ENCODE results near the gene CLDND2. TPM values are rescaled to one million over a fixed set of nuclear protein-coding genes. Genes with fewer than 3 reads are reported as not detected.
"Not testable (repeated sequence)": the region's sequence is repeated elsewhere in the genome, so short reads cannot be mapped to it uniquely, and the experiment has no call there.

Gene CLDND2
- polyA plus RNA-seq, 4 donors: 0.25 to 4.1 (median 2.0) TPM; not detected in 1

GRCh38 chr19:51402117-51402516 is 33.3 kb upstream of the CLDND2 start:
- Histone ChIP-seq H3K36me3 (ENCODE audit: control insufficient read depth in 3 of 3, insufficient read depth in 2 of 3, low read depth in 1 of 3, low read length in 3 of 3) (peaks cover 0 to 6% (median 0%) of the 10 kb centered on the region in 3 donors), H3K27ac (ENCODE audit: low read depth in 1 of 3, low read length in 2 of 3) (no peak overlapping the region), H3K27me3 (ENCODE audit: control insufficient read depth in 3 of 3, insufficient read depth in 3 of 3, low read length in 3 of 3) (no peaks in the 10 kb centered on the region), H3K4me1 (ENCODE audit: control insufficient read depth in 3 of 3, insufficient read depth in 2 of 3, low read depth in 1 of 3, low read length in 2 of 3) (no peaks in the 10 kb centered on the region), H3K4me3 (ENCODE audit: low read depth in 1 of 3, low read length in 3 of 3) (no peak overlapping the region), H3K9me3 (ENCODE audit: control insufficient read depth in 2 of 2, insufficient read depth in 1 of 2, low read depth in 1 of 2, low read length in 1 of 2) (peaks cover 5 to 27% of the 10 kb centered on the region in 2 donors)
- DNase-seq (no peak), FAIRE-seq (no peak)
- 95 to 98% (median 96%) methylated on average over 9 of the region's 9 CpGs for WGBS, 3 donors

- H3K4me1 ChIP-seq (ENCODE audit: control insufficient read depth in 3 of 3, insufficient read depth in 2 of 3, low read depth in 1 of 3, low read length in 2 of 3); FAIRE-seq; H3K36me3 ChIP-seq (ENCODE audit: control insufficient read depth in 3 of 3, insufficient read depth in 2 of 3, low read depth in 1 of 3, low read length in 3 of 3); DNase-seq; H3K4me3 ChIP-seq (ENCODE audit: low read depth in 1 of 3, low read length in 3 of 3); H3K27ac ChIP-seq (ENCODE audit: low read depth in 1 of 3, low read length in 2 of 3); H3K27me3 ChIP-seq (ENCODE audit: control insufficient read depth in 3 of 3, insufficient read depth in 3 of 3, low read length in 3 of 3): not testable (repeated sequence)
- peaks cover 5 to 27% of the 10 kb centered on the region in 2 donors for H3K9me3 ChIP-seq (ENCODE audit: control insufficient read depth in 2 of 2, insufficient read depth in 1 of 2, low read depth in 1 of 2, low read length in 1 of 2)
- 86 to 90% (median 88%) methylated on average over 7 of the region's 7 CpGs for WGBS, 3 donors
Observed at GRCh38 chr19:51399936-51400335, 31.1 kb upstream of the CLDND2 start.

- DNase-seq (no peak), FAIRE-seq (no peak)
- 95% methylated on average over 5 of the region's 5 CpGs for WGBS, 3 donors
- H3K4me3 ChIP-seq (ENCODE audit: low read depth in 1 of 3, low read length in 3 of 3): no peak overlapping the region
- no peaks in the 10 kb centered on the region for H3K27me3 ChIP-seq (ENCODE audit: control insufficient read depth in 3 of 3, insufficient read depth in 3 of 3, low read length in 3 of 3)
- H3K9me3 ChIP-seq (ENCODE audit: control insufficient read depth in 2 of 2, insufficient read depth in 1 of 2, low read depth in 1 of 2, low read length in 1 of 2): peaks cover 5 to 24% of the 10 kb centered on the region in 2 donors
- H3K4me1 ChIP-seq (ENCODE audit: control insufficient read depth in 3 of 3, insufficient read depth in 2 of 3, low read depth in 1 of 3, low read length in 2 of 3): peaks cover 2 to 5% (median 3%) of the 10 kb centered on the region in 3 donors
- peaks cover 0 to 6% (median 0%) of the 10 kb centered on the region in 3 donors for H3K36me3 ChIP-seq (ENCODE audit: control insufficient read depth in 3 of 3, insufficient read depth in 2 of 3, low read depth in 1 of 3, low read length in 3 of 3)
- H3K27ac ChIP-seq (ENCODE audit: low read depth in 1 of 3, low read length in 2 of 3): no peak overlapping the region
Observed at GRCh38 chr19:51399231-51399630, 30.4 kb upstream of the CLDND2 start.

- Histone ChIP-seq H3K36me3 (ENCODE audit: control insufficient read depth in 3 of 3, insufficient read depth in 2 of 3, low read depth in 1 of 3, low read length in 3 of 3) (no peaks in the 10 kb centered on the region), H3K27ac (ENCODE audit: low read depth in 1 of 3, low read length in 2 of 3) (no peak overlapping the region), H3K27me3 (ENCODE audit: control insufficient read depth in 3 of 3, insufficient read depth in 3 of 3, low read length in 3 of 3) (no peaks in the 10 kb centered on the region), H3K4me3 (ENCODE audit: low read depth in 1 of 3, low read length in 3 of 3) (no peak overlapping the region), H3K4me1 (ENCODE audit: control insufficient read depth in 3 of 3, insufficient read depth in 2 of 3, low read depth in 1 of 3, low read length in 2 of 3) (peaks cover 2 to 8% (median 3%) of the 10 kb centered on the region in 3 donors), H3K9me3 (ENCODE audit: control insufficient read depth in 2 of 2, insufficient read depth in 1 of 2, low read depth in 1 of 2, low read length in 1 of 2) (peaks cover 3 to 14% of the 10 kb centered on the region in 2 donors)
- DNase-seq (peak in 1 of 2 donors; percentile 38), FAIRE-seq (no peak)
- 48 to 51% (median 50%) methylated on average over 7 of the region's 7 CpGs for WGBS, 3 donors
Observed at GRCh38 chr19:51398096-51398704, 29.4 kb upstream of the CLDND2 start.

GRCh38 chr19:51397453-51397852 is 28.6 kb upstream of the CLDND2 start:
- WGBS, 3 donors: 66 to 87% (median 87%) methylated on average over 9 of the region's 9 CpGs

GRCh38 chr19:51396175-51396574 is 27.4 kb upstream of the CLDND2 start:
- H3K9me3 ChIP-seq (ENCODE audit: control insufficient read depth in 2 of 2, insufficient read depth in 1 of 2, low read depth in 1 of 2, low read length in 1 of 2): peaks cover 0 to under 1% of the 10 kb centered on the region in 2 donors
- 97 to 100% (median 97%) methylated on average over 2 of the region's 2 CpGs for WGBS, 3 donors
- FAIRE-seq: no peak

More at GRCh38 chr19:51397453-51397852, 28.6 kb upstream of the CLDND2 start:
- not testable (repeated sequence) for H3K9me3 ChIP-seq (ENCODE audit: control insufficient read depth in 2 of 2, insufficient read depth in 1 of 2, low read depth in 1 of 2, low read length in 1 of 2); FAIRE-seq; H3K27ac ChIP-seq (ENCODE audit: low read depth in 1 of 3, low read length in 2 of 3); H3K36me3 ChIP-seq (ENCODE audit: control insufficient read depth in 3 of 3, insufficient read depth in 2 of 3, low read depth in 1 of 3, low read length in 3 of 3); DNase-seq; H3K4me3 ChIP-seq (ENCODE audit: low read depth in 1 of 3, low read length in 3 of 3); H3K4me1 ChIP-seq (ENCODE audit: control insufficient read depth in 3 of 3, insufficient read depth in 2 of 3, low read depth in 1 of 3, low read length in 2 of 3); H3K27me3 ChIP-seq (ENCODE audit: control insufficient read depth in 3 of 3, insufficient read depth in 3 of 3, low read length in 3 of 3)

GRCh38 chr19:51394050-51394836 is 25.4 kb upstream of the CLDND2 start:
- Histone ChIP-seq H3K27ac (ENCODE audit: low read depth in 1 of 3, low read length in 2 of 3) (peak overlapping the region; percentile 15 to 80 (median 73)), H3K9me3 (ENCODE audit: control insufficient read depth in 2 of 2, insufficient read depth in 1 of 2, low read depth in 1 of 2, low read length in 1 of 2) (no peaks in the 10 kb centered on the region), H3K4me1 (ENCODE audit: control insufficient read depth in 3 of 3, insufficient read depth in 2 of 3, low read depth in 1 of 3, low read length in 2 of 3) (peaks cover 2 to 11% (median 3%) of the 10 kb centered on the region in 3 donors), H3K27me3 (ENCODE audit: control insufficient read depth in 3 of 3, insufficient read depth in 3 of 3, low read length in 3 of 3) (no peaks in the 10 kb centered on the region), H3K36me3 (ENCODE audit: control insufficient read depth in 3 of 3, insufficient read depth in 2 of 3, low read depth in 1 of 3, low read length in 3 of 3) (no peaks in the 10 kb centered on the region), H3K4me3 (ENCODE audit: low read depth in 1 of 3, low read length in 3 of 3) (peak overlapping the region in 2 of 3 donors; percentile 39 to 54)
- FAIRE-seq (no peak), DNase-seq (peak; percentile 96 to 99)
- WGBS, 3 donors: 2 to 3% (median 2%) methylated on average over 45 of the region's 45 CpGs

More at GRCh38 chr19:51396175-51396574, 27.4 kb upstream of the CLDND2 start:
- H3K27me3 ChIP-seq (ENCODE audit: control insufficient read depth in 3 of 3, insufficient read depth in 3 of 3, low read length in 3 of 3): no peaks in the 10 kb centered on the region
- peaks cover 2 to 8% (median 3%) of the 10 kb centered on the region in 3 donors for H3K4me1 ChIP-seq (ENCODE audit: control insufficient read depth in 3 of 3, insufficient read depth in 2 of 3, low read depth in 1 of 3, low read length in 2 of 3)
- H3K4me3 ChIP-seq (ENCODE audit: low read depth in 1 of 3, low read length in 3 of 3): no peak overlapping the region
- no peak for DNase-seq
- no peak overlapping the region for H3K27ac ChIP-seq (ENCODE audit: low read depth in 1 of 3, low read length in 2 of 3)
- H3K36me3 ChIP-seq (ENCODE audit: control insufficient read depth in 3 of 3, insufficient read depth in 2 of 3, low read depth in 1 of 3, low read length in 3 of 3): no peaks in the 10 kb centered on the region

GRCh38 chr19:51392701-51393100 is 23.9 kb upstream of the CLDND2 start:
- FAIRE-seq (no peak), DNase-seq (no peak)
- Histone ChIP-seq H3K4me3 (ENCODE audit: low read depth in 1 of 3, low read length in 3 of 3) (no peak overlapping the region), H3K27ac (ENCODE audit: low read depth in 1 of 3, low read length in 2 of 3) (no peak overlapping the region), H3K27me3 (ENCODE audit: control insufficient read depth in 3 of 3, insufficient read depth in 3 of 3, low read length in 3 of 3) (no peaks in the 10 kb centered on the region), H3K36me3 (ENCODE audit: control insufficient read depth in 3 of 3, insufficient read depth in 2 of 3, low read depth in 1 of 3, low read length in 3 of 3) (no peaks in the 10 kb centered on the region), H3K4me1 (ENCODE audit: control insufficient read depth in 3 of 3, insufficient read depth in 2 of 3, low read depth in 1 of 3, low read length in 2 of 3) (peaks cover 2 to 23% (median 3%) of the 10 kb centered on the region in 3 donors), H3K9me3 (ENCODE audit: control insufficient read depth in 2 of 2, insufficient read depth in 1 of 2, low read depth in 1 of 2, low read length in 1 of 2) (no peaks in the 10 kb centered on the region)
- 93 to 95% (median 95%) methylated on average over 1 of the region's 1 CpG for WGBS, 3 donors

All from small intestine (tissue), 7 donors.